HCT116 (cell line): Measurements from ENCODE around the gene PDZD8. TPM values are rescaled to one million over a fixed set of nuclear protein-coding genes. Genes with fewer than 3 reads are reported as not detected.

Experiments
- ATAC-seq: fragments of 200-7000 bp; cut with Tn5 transposase; 2 replicates; pipeline ENCODE4 v1.9.1; 2020; ENCODE audit warnings: mild to moderate bottlenecking, moderate library complexity
- BruUV-seq: library from RNA; stranded (reverse); fragments of 400-500 nt; replicated peaks from 2 replicates; lab custom pipeline; 2021; lab: Mats Ljungman, UMichigan
- CTCF ChIA-PET: fragments of 300-600 bp; sonication (Branson Sonifier 250); formaldehyde crosslinking; loops from one replicate; lab custom pipeline; 2021; ENCODE audit warnings: antibody characterized with exemption; lab: Charles Lee
- POLR2A ChIA-PET: fragments of 300-600, 350-600 bp; sonication (Branson Sonifier 250); formaldehyde crosslinking; loops from one replicate; lab custom pipeline; 2021; ENCODE audit warnings: antibody characterized with exemption; lab: Charles Lee
- RAD21 ChIA-PET, 2 experiments: fragments of 300-600 bp; sonication (Branson Sonifier 250); formaldehyde crosslinking; loops; one replicate each; lab custom pipeline; 2023; ENCODE audit warnings: low total read pairs in 2 of 2; ENCODE audit not compliant: uncharacterized antibody in 2 of 2, unreplicated experiment in 2 of 2, low non-redundant PET in 1 of 2; lab: Charles Lee
- DNase-seq: peaks from one replicate; pipeline ENCODE4 v3.0.0-alpha.2; 2010; ENCODE audit warnings: low read depth, low spot score
- H2AFZ ChIP-seq: fragments of 200-600 bp; shearing (Covaris generic), sonication (generic); 2 replicates; pipeline ENCODE4 v1.6.1; 2017; ENCODE audit warnings: low read depth, mixed run types, mixed read lengths, antibody characterized with exemption, low read length; ENCODE audit not compliant: poor library complexity, severe bottlenecking
- H3K27ac ChIP-seq: 2 replicates; pipeline ENCODE4 v1.5.1; 2012; ENCODE audit warnings: low read depth, low read length
- H3K27me3 ChIP-seq: fragments of 200-600 bp; sonication (generic); 2 replicates; pipeline ENCODE4 v1.6.1; 2016; ENCODE audit warnings: mixed run types, low read length, mixed read lengths; ENCODE audit not compliant: insufficient read depth
- H3K36me3 ChIP-seq, 2 experiments: fragments of 200-500 bp in 1 of 2; fragments of 200-600 bp in 1 of 2; sonication (Bioruptor generic) in 1 of 2; sonication (generic) in 1 of 2; 2 replicates each; pipeline versions ENCODE4 v1.5.1 to v1.6.1; 2014 to 2016; ENCODE audit warnings: low read length in 2 of 2, inconsistent platforms in 1 of 2, mixed read lengths in 1 of 2, mixed run types in 1 of 2; ENCODE audit not compliant: insufficient read depth in 2 of 2, control insufficient read depth in 1 of 2
- H3K4me1 ChIP-seq, 2 experiments: fragments of 200-600 bp in 1 of 2; sonication (generic) in 1 of 2; 2 replicates each; pipeline versions ENCODE4 v1.5.1 to v1.6.1; 2012 to 2017; ENCODE audit warnings: low read length in 2 of 2, inconsistent platforms in 1 of 2, mild to moderate bottlenecking in 1 of 2, mixed read lengths in 1 of 2, mixed run types in 1 of 2, moderate library complexity in 1 of 2; ENCODE audit not compliant: insufficient read depth in 2 of 2, control insufficient read depth in 1 of 2
- H3K4me2 ChIP-seq: fragments of 200-600 bp; sonication (generic); 2 replicates; pipeline ENCODE4 v1.6.1; 2017; ENCODE audit warnings: mixed run types, low read length, mixed read lengths
- H3K4me3 ChIP-seq, 2 experiments: fragments of 200-600 bp in 1 of 2; sonication (generic) in 1 of 2; replicated peaks in 1 of 2; 2 replicates each; pipeline ENCODE4 v1.5.1; 2011 to 2016; ENCODE audit warnings: low read length in 2 of 2, control low read depth in 1 of 2, low read depth in 1 of 2, mild to moderate bottlenecking in 1 of 2, mixed read lengths in 1 of 2, mixed run types in 1 of 2
- H3K79me2 ChIP-seq: fragments of 200-600 bp; sonication (generic); 2 replicates; pipeline ENCODE4 v1.6.1; 2017; ENCODE audit warnings: mild to moderate bottlenecking, mixed run types, low read length, moderate library complexity, mixed read lengths; ENCODE audit not compliant: insufficient read depth
- H3K9ac ChIP-seq: fragments of 200-600 bp; sonication (generic); 2 replicates; pipeline ENCODE4 v1.6.1; 2016; ENCODE audit warnings: low read length, mixed read lengths
- H3K9me2 ChIP-seq: fragments of 200-600 bp; sonication (generic), shearing (Covaris generic); 2 replicates; pipeline ENCODE4 v1.6.1; 2017; ENCODE audit warnings: mixed run types, mild to moderate bottlenecking, moderate library complexity; ENCODE audit not compliant: insufficient read depth
- H3K9me3 ChIP-seq, 2 experiments: fragments of 200-500 bp in 1 of 2; fragments of 200-600 bp in 1 of 2; sonication (Bioruptor generic) in 1 of 2; sonication (generic) in 1 of 2; 2 replicates each; pipeline ENCODE4 v1.6.1; 2014 to 2017; ENCODE audit warnings: low read length in 2 of 2, mixed read lengths in 2 of 2, inconsistent platforms in 1 of 2, low read depth in 1 of 2, mild to moderate bottlenecking in 1 of 2, mixed run types in 1 of 2, moderate library complexity in 1 of 2; ENCODE audit not compliant: control insufficient read depth in 1 of 2, insufficient read depth in 1 of 2
- H4K20me1 ChIP-seq: fragments of 200-600 bp; sonication (generic), shearing (Covaris generic); 2 replicates; pipeline ENCODE4 v1.6.1; 2017; ENCODE audit warnings: mixed run types, mild to moderate bottlenecking, moderate library complexity; ENCODE audit not compliant: insufficient read depth
- CEBPB ChIP-seq: IDR thresholded peaks from 2 replicates; pipeline ENCODE4 v1.6.1; 2012; ENCODE audit warnings: low read depth
- EGR1 ChIP-seq: IDR thresholded peaks from 2 replicates; pipeline ENCODE4 v1.6.1; 2012; ENCODE audit warnings: low read depth
- ELF1 ChIP-seq: IDR thresholded peaks from 2 replicates; pipeline ENCODE4 v1.6.1; 2012; ENCODE audit warnings: low read depth, borderline replicate concordance
- EZH2 ChIP-seq: fragments of 200-600 bp; sonication (generic); IDR thresholded peaks from 2 replicates; pipeline ENCODE4 v1.6.1; 2017; ENCODE audit warnings: antibody characterized with exemption, mixed run types
- FOSL1 ChIP-seq: IDR thresholded peaks from 2 replicates; pipeline ENCODE4 v1.6.1; 2012; ENCODE audit warnings: low read depth
- JUND ChIP-seq: IDR thresholded peaks from 2 replicates; pipeline ENCODE4 v1.6.1; 2012
- POLR2AphosphoS5 ChIP-seq: IDR thresholded peaks from 2 replicates; pipeline ENCODE4 v1.6.1; 2011; ENCODE audit warnings: mild to moderate bottlenecking, low read depth, low read length, moderate library complexity
- RAD21 ChIP-seq: IDR thresholded peaks from 2 replicates; pipeline ENCODE4 v1.6.1; 2012; ENCODE audit warnings: low read depth, mild to moderate bottlenecking
- SIN3A ChIP-seq: IDR thresholded peaks from 2 replicates; pipeline ENCODE4 v1.6.1; 2012; ENCODE audit warnings: low read depth
- YY1 ChIP-seq: IDR thresholded peaks from 2 replicates; pipeline ENCODE4 v1.6.1; 2011; ENCODE audit warnings: low read length, low read depth, moderate library complexity, mild to moderate bottlenecking; ENCODE audit not compliant: insufficient replicate concordance; ENCODE audit errors: extremely low read depth
- ZFX ChIP-seq: fragments of 450-650 bp; IDR thresholded peaks from 2 replicates; pipeline ENCODE4 v1.6.1; 2017
- ZNF274 ChIP-seq: fragments of 200-500 bp; sonication (Bioruptor generic); IDR thresholded peaks from 2 replicates; pipeline ENCODE4 v1.6.1; 2014; ENCODE audit warnings: mild to moderate bottlenecking, low read depth, low read length, inconsistent platforms
- intact Hi-C: fragments of 100-400 bp; cut with micrococcal nuclease; formaldehyde crosslinking; loops from 2 replicates; pipeline ENCODE4 v1.10.0; 2022
- total RNA-seq: library from RNA; stranded (reverse); gene quantifications from one replicate; pipeline ENCODE4 v1.2.1, GENCODE V29; 2021; ENCODE audit not compliant: unreplicated experiment
- TF ChIP-seq, protein P1 (sequence below): IDR thresholded peaks from 2 replicates; pipeline ENCODE4 v1.6.1; 2012
- TF ChIP-seq, protein P2 (sequence below): IDR thresholded peaks from 2 replicates; pipeline ENCODE4 v1.6.1; 2012
- TF ChIP-seq, protein P3 (sequence below): IDR thresholded peaks from 2 replicates; pipeline ENCODE4 v1.6.1; 2012; ENCODE audit warnings: low read depth
- TF ChIP-seq, protein P4 (sequence below): IDR thresholded peaks from 2 replicates; pipeline ENCODE4 v1.6.1; 2011; ENCODE audit warnings: mild to moderate bottlenecking, low read length, moderate library complexity; ENCODE audit not compliant: insufficient replicate concordance; ENCODE audit errors: extremely low read depth

Gene PDZD8
- total RNA-seq, 1 experiment from 2014 or later, result 61.7 TPM

DNA sequence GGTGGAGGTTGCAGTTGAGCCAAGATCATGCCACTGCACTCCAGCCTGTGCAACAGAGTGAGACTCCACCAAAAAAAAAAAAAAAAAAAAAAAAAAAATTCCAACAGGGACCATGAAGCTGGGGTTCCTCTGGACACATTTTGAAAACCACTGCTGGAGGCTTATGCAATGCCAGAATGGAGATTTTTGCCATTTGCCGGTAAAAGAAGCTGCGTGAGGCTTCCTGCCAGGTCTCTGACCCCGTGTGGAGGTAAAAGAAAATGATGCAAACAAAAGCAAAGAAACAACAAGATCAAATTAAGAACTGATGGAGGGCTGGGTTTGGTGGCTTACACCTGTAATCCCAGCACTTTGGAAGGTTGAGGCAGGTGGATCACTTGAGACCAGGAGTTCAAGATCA, 30.5 kb upstream of the PDZD8 start:
- intact Hi-C loops, result no loop called here
- ChIA-PET POLR2A (no interaction called here), RAD21 (no interaction called here), CTCF (interaction anchor here (2.6 kb wide), 1 partner anchor 37 kb away, joined by 10 read pairs; no protein-coding TSS in a partner anchor)
- no peak for ATAC-seq
- TF ChIP-seq, protein P1, sequence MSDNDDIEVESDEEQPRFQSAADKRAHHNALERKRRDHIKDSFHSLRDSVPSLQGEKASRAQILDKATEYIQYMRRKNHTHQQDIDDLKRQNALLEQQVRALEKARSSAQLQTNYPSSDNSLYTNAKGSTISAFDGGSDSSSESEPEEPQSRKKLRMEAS, result no peak
- TF ChIP-seq ZNF274 (no peak), POLR2AphosphoS5 (no peak), CEBPB (no peak), ZFX (no peak), EZH2 (no peak), FOSL1 (no peak), JUND (no peak), SIN3A (no peak), ELF1 (no peak), RAD21 (no peak), YY1 (no peak), EGR1 (no peak)
- TF ChIP-seq, protein P2, sequence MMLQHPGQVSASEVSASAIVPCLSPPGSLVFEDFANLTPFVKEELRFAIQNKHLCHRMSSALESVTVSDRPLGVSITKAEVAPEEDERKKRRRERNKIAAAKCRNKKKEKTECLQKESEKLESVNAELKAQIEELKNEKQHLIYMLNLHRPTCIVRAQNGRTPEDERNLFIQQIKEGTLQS, result no peak
- TF ChIP-seq, protein P3, sequence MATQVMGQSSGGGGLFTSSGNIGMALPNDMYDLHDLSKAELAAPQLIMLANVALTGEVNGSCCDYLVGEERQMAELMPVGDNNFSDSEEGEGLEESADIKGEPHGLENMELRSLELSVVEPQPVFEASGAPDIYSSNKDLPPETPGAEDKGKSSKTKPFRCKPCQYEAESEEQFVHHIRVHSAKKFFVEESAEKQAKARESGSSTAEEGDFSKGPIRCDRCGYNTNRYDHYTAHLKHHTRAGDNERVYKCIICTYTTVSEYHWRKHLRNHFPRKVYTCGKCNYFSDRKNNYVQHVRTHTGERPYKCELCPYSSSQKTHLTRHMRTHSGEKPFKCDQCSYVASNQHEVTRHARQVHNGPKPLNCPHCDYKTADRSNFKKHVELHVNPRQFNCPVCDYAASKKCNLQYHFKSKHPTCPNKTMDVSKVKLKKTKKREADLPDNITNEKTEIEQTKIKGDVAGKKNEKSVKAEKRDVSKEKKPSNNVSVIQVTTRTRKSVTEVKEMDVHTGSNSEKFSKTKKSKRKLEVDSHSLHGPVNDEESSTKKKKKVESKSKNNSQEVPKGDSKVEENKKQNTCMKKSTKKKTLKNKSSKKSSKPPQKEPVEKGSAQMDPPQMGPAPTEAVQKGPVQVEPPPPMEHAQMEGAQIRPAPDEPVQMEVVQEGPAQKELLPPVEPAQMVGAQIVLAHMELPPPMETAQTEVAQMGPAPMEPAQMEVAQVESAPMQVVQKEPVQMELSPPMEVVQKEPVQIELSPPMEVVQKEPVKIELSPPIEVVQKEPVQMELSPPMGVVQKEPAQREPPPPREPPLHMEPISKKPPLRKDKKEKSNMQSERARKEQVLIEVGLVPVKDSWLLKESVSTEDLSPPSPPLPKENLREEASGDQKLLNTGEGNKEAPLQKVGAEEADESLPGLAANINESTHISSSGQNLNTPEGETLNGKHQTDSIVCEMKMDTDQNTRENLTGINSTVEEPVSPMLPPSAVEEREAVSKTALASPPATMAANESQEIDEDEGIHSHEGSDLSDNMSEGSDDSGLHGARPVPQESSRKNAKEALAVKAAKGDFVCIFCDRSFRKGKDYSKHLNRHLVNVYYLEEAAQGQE, result no peak
- TF ChIP-seq, protein P4, sequence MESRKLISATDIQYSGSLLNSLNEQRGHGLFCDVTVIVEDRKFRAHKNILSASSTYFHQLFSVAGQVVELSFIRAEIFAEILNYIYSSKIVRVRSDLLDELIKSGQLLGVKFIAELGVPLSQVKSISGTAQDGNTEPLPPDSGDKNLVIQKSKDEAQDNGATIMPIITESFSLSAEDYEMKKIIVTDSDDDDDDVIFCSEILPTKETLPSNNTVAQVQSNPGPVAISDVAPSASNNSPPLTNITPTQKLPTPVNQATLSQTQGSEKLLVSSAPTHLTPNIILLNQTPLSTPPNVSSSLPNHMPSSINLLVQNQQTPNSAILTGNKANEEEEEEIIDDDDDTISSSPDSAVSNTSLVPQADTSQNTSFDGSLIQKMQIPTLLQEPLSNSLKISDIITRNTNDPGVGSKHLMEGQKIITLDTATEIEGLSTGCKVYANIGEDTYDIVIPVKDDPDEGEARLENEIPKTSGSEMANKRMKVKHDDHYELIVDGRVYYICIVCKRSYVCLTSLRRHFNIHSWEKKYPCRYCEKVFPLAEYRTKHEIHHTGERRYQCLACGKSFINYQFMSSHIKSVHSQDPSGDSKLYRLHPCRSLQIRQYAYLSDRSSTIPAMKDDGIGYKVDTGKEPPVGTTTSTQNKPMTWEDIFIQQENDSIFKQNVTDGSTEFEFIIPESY, result no peak
- Histone ChIP-seq H3K27me3 (peaks cover 7% of the 10 kb centered on the region; the same call in 1 of the 2 replicates), H3K27ac (no peak overlapping the region), H3K9me2 (no peaks in the 10 kb centered on the region), H3K79me2 (no peaks in the 10 kb centered on the region), H3K4me2 (no peak overlapping the region), H3K9me3 (no peaks in the 10 kb centered on the region), H3K9ac (no peak overlapping the region), H4K20me1 (no peaks in the 10 kb centered on the region), H3K36me3 (no peaks in the 10 kb centered on the region), H2AFZ (no peak overlapping the region), H3K4me3 (no peak overlapping the region), H3K4me1 (no peaks in the 10 kb centered on the region)
- no TSS peak for BruUV-seq
- no peak for DNase-seq
